Measurements from ENCODE around the gene NR5A1.

NR5A1 gene

DNA sequence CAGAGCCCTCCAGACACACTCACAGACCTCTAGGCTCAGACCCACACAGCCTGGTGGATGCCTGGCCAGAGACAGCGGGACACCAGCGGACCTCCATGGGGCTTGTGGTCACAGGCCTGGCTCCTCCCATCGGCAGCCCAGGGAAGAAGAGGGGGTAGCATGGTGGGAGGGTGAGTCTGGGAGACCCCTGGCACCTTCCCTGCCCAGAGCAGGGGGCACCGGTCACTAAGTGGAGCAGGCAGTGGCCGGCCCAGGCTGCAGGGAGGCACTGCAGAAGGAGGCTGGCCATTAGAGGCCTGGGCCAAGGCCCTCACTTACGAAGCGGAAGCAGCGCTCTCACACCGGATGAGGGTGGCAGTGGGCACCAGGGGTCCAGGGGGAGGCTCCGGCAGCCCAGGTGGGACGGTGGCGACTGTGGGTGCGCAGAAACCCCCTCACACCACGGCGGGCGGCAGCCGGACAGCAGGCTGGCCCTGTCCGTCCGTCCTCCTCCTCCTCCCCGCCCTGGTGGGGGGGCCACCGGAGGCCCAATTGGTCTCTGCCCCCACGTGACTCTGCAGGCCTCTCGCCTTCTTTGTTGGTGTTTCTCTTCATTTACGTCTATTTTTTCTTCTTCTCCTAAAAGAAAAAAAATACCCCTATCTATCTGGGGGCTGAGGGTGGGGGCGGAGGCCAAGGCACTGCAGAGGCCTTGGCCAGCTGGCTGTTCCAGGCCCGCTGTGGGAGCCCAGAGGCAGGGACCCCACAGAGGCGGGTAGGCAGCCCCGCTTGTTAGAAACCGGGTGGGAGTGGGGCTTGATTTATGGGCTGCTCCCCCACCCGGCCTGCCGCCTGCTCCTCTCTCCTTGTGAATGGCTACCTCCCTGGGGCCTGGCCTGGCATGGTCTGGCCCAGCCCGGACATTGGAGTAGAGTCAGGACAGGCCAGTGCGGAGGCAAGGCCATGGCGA lies at the start of gene NR5A1:
Gene NR5A1 (minus strand): TSS at position 469 of the 949 bp plus-strand sequence. CDS start 4,004 bp downstream, outside the sequence.
- no peak for DNase-seq (ENCODE audit: low read depth)

DNA sequence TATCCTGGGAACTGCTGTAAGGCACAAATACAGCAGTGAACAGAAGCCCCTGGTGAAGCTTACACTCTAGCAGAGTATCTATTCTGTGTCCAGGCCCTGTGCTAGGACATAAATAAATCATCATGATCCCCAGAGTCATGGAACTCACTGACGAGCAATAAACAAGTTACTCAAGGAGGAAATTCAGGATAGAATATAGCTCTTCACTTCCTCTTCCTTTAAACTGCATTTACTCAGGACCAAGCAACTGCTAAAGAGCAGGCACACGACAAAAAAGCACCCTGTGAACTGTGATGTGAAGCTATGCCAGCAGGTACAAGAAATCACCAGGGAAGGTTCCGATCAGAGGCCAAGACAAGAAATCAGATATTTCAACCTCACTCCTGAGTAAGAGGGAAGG lies 47.8 kb upstream of the NR5A1 start:
- no peak for DNase-seq (ENCODE audit: low read depth)

DNA sequence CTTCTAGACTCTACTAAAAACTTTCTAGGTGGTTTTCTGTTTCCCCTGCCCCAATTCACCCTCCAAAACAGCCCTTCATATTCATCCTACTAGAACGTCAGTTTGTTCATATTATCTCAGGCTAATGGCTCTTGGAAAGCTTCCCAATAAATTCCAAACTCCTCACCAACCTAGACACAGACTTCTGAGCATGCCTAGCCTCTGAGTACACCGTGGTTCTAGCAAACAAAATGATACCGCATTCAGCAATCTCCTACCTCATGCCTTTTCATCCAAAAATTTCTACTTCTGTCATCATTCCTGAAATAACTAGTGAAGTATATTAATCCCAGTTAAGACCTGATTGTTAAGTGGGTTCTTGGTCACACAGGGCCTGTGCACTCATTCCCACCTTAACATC lies 46.5 kb upstream of the NR5A1 start:
- no peak for DNase-seq (ENCODE audit: low read depth)

DNA sequence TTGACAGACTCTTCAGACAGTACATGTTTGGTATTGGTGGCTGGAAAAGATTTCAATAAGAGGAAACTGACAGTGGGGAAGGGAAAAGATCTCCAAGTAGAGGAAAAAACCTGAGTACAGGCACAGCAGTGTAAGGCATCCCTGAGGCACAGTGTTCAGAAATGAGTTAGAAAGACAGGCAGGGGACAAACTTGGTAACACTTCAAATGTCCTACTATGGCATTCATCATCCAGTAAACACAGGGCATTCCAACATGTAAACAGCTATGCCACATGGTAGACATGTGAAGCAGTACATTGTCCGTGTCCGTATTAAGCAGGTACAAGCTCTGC lies 45.0 kb upstream of the NR5A1 start:
- DNase-seq (ENCODE audit: low read depth): no peak

DNA sequence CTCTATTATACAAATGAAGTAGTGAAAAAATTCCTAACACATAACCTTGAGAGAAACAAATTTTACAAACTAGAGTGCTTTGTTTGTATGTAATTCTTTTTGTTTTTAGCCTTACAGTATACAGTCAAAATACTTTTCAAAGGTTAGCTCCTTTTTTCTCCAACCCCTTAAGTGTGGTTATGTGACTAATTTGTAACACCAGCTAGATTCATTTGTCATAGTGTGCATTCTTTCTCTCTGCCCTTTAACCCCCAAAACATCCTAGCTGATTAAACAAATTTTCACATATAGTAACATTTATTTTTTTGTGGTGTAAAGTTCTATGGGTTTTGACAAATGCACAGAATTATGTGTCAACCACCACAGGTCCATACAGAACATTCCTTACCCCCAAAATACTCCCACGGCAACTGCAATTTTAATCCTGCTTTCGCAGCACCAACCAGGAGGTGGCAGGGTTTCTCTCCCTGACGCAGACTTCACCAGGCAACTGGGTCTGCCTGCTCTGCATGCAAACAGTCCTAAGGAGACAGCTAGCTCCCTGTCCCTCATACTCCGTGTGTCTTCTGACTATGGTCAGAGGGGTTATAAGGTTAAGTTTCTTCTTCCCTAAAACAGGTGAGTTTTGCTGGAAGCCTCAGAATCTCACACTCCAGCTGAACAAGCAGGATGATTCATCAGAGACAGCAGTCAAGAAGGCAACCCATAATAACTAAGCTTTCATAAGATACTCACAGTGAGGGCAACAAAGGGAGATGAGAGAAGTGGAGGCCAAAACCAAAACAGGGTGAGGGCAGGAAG lies 44.5 kb upstream of the NR5A1 start:
- no peak for DNase-seq (ENCODE audit: low read depth)

DNA sequence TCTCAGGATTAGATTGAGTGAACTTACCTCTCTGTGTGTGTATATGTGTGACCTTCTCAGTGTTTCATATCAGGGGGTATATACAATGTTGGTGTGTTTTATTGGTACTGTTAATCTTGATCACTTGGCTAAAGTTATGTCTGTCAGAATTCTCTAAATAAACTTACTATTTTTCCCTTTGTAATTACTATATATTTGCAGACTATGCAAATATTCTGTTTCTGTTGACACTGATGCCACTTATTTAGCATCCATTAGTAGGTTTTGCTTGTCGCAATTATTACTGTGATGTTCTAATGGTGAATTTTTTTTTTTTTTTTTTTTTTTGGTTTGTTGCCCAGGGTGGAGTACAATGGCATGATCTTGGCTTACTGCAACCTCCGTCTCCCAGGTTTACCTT lies 42.9 kb upstream of the NR5A1 start:
- no peak for DNase-seq (ENCODE audit: low read depth)

DNA sequence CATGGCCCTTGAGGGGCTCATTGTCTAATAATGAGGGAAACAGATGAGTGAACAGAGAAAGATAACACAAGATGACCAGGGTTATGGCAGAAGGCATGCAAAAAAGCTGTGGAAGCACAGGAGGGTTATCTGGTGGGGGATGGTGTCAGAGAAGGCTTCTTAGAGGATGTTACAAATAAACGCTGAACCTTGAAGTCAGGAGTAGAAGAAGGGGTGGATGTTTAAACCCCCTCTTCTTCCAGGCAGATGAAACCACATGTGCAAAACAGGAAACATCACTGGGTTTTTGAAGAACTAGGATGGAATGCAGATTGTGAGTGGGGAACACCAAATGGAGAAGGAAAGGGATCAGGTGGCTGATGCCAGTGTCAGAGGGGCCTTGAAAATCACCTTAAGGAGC lies 41.8 kb upstream of the NR5A1 start:
- no peak for DNase-seq (ENCODE audit: low read depth)

DNA sequence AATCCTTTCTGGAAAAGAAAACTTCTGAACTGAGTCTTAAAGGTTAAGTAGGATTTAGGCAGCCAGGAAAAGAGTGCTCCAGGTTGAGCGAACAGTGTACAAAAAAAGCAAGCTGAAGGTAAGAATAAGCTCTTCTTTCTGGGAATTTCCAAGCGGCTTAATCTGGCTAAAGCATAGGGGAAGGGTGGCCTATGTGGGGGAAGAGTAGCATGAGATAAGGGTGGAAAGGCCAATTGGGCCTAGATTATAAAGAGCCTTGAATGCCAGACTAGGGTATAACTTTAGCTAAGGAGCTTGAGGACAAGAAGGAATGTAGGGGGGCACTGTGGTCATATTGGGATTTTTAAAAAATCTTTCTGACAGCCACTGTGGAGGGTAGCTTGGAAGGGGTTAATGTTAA lies 37.3 kb upstream of the NR5A1 start:
- DNase-seq (ENCODE audit: low read depth): no peak

DNA sequence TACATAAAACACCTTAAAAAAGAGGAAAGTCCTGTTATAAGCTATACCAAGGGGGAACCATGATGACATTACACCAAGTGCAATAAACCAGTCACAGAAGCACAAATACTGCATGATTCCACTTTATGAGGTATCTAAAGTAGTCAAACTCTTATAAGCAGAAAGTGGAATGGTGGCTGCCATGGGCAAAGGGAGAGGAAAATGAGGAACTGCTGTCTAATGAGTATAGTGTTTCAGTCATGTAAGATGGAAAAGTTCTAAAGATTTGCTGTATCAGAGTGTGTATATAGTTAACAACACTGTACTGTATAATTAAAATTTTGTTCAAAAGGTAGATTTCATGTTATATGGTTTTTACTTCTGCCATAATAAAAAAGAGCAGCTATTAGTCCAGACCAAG lies 34.6 kb upstream of the NR5A1 start:
- DNase-seq (ENCODE audit: low read depth): no peak

DNA sequence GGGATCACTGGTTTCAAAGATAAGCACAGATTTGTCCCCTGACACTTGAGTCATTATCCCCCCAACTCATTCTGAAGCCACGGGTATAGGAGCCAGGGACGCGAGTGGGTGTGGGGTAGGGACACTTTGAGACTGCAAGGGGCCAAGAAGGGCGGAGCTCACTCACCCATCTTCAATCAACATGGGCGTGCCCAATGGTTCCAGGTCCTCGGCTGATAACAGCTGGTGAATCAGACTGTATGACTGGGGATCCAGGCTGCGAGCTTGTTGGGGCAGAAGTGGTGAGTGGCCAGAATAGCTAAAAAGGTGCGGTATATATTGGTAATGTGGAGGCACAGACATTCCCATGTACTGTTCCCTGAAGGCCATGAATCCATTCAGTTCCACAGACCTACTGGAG lies 30.7 kb upstream of the NR5A1 start:
- no peak for DNase-seq (ENCODE audit: low read depth)

DNA sequence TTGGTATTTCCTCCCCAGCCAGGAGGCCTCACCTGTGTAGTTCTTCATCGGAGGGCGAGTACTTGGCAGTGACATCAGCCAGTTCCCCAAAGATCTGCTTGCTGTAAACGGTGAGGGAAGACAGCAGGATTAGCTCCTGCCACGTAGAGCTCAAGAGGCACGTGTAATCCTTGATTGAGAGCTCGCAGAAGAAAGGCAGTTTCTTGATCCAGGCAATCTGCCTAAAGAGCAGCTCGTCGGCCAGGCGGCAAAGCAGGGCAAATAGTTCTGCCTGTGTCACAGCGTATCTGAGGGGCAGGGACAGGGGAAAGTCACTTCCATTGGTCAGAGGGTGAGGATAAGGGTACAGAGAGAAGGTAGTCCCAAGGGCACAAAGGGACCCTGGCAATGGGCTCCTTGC lies 28.6 kb upstream of the NR5A1 start:
- DNase-seq (ENCODE audit: low read depth): no peak

DNA sequence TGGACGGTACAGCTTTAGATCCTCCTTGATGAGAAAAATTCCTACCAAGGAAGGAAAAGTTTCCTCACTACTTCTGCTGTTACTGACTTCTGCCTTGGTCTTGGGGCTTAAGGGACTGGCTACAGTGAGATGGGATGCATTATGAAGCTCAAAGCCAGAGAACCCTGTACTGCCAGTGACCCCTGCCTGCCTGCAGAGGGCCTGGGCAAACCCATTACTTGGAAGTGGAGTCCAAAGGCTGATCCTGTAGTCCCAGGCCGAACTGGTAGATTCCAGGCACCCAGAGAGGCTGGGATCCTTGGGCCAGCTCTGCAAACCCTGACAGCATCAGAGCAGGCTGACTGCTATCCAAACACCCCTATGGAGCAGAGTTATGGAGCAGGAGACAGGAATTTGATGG lies 25.7 kb upstream of the NR5A1 start:
- no peak for DNase-seq (ENCODE audit: low read depth)

DNA sequence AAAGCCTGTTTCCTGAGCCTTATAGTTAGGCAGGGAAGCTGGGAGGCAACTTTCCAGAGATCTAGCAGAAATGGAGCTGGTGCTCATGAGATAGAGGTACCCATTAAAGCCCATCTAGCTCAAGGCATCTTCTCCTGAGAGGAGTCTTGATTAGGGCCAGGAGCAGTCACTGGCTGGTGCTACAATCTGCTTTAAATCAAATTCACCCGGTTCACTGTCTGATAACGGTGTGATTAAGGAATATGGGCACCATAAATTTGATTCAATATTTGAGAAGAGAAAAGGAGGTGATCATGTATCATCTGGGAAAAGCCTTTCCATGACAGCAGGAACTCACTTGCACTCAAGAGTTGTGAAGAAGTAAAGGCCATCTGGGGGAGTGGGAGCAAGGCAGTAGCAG lies 23.9 kb upstream of the NR5A1 start:
- no peak for DNase-seq (ENCODE audit: low read depth)

DNA sequence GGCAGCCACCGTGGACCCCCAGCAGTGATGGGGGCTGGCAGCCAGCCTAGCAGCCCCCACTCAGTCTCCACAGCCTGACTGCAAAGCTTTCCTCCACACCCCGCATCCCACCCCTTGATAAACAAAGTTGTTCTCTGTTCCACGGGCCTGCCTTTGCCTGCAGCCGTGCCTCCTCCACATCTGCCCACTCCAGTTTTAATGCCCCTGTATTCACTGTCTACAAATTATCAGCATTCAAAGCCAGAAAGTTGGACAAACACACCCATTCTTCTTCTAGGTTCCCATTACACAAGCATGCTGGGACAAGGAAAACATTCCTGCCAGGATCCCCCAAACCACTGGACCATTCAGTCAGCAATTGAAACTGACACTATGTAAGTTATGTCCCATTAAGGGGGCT lies 23.0 kb upstream of the NR5A1 start:
- no peak for DNase-seq (ENCODE audit: low read depth)

DNA sequence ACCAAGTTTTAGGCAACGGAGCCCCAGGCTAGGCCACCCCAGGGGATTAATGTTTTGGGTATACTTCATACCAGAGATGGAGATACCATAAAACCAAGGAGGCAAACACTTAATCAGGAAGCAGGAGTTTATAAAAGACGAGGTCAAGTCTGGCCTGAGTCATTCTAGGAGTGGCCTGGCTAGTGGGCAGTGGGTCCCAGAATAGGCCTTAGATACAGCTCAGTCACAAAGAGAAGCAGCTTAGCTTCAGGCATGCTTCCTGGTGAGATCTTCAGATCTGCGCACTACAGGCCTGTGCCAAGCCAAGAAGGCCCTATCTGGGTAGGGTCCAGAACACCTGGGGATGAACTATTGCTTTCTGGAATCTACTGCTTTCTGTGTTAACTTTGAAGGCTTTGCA lies 20.6 kb upstream of the NR5A1 start:
- DNase-seq (ENCODE audit: low read depth): no peak

DNA sequence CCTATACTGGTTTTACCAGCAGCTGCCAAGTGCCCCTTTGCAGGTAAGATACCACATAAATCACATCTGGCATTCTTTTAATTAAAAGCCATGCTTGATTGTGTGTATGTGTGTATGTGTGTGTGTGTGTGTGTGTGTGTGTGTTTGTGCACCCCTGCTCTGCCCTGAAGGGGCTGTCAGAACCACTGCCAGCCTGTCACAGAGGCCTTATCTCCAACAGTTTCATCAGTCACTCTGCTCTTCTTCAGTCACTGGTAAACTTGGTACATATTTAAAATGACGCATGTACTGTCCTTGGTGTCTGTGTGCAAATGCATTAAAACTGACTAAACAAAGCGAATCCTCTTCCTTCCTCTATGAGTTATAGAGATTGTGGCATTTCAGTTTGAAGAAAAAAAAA lies 19.0 kb upstream of the NR5A1 start:
- no peak for DNase-seq (ENCODE audit: low read depth)

DNA sequence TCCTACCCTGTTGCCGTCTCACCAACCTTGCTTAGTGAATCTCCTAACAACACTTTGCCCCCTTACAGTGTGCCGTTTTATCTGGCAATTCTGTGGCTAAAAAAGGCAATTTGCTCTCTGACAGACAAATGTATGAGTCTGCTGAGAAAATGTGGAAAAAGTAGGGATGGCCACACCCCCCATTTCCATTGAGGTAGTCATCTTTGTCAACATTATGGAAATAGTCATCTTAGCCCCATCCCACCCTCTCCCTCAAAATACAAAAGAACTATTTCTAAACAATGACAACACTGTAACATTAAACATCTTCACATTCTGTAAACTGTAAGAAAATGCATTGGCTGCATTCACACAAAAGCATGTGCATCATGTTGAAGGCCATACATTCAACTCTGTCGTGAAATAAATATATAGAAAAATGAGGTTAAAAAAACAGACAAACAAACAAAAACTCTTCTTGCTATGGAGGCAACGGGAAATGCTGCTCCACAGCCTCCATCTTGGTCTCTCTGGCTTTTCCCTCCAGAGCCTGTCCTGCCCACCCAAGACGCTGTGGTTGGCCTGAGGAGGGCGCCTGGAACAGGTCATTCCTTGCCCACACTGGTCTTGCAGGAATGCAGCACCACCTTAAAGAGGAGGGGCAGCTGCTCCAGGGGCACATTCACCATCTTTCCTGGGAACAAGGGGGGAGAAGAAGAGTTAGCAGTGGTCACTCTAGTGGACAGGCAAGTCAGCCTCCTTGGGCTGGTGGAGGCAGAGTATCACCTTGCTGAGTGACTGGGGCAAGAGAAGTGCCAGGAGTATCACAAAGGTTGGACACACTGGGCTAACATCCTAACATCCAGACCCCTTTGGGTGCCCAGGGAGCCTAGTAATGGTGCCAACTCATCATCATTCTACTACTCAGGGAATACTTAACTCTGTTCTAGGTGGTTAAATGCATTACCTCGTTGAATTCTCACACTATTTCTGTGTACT lies 15.2 kb upstream of the NR5A1 start:
- DNase-seq (ENCODE audit: low read depth): no peak

DNA sequence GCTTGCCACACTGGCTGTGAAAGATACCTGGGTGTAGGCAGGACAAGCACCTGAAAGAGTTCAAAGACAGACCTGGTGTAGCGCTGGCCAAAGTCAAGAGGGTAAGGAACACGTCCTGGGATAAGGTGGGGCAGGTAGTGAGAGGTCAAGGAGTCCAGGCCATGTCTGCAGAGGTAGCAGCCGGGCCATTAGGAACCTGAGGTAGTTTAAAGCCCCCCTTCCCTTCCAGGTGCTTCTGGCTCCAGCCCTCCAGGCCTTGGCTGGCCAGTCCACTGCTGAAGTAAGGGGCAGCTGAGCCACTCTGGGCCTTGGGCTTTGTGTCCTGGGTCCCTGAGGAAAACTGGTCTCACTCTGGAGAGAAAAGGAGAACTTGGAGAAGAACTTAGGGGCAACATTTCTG lies 13.9 kb upstream of the NR5A1 start:
- DNase-seq (ENCODE audit: low read depth): no peak

DNA sequence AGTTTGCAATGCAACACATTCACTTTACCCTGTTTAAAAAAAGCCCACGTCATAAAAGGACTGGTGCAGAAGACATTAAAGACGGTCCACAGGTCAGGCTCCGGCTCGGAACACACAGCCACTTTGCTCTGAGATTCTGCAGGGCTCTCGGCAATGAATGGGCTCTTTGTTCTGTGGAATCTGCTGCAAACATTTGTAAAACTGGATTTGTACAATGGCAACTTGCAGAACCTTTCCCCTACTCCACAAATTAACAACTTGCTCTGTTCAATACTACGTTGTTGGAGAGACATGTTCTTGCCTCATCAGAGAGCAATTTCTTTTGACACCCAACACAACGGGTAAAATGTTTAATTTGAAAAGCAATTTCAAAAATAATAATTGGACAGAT lies 13.0 kb upstream of the NR5A1 start:
- DNase-seq (ENCODE audit: low read depth): no peak

DNA sequence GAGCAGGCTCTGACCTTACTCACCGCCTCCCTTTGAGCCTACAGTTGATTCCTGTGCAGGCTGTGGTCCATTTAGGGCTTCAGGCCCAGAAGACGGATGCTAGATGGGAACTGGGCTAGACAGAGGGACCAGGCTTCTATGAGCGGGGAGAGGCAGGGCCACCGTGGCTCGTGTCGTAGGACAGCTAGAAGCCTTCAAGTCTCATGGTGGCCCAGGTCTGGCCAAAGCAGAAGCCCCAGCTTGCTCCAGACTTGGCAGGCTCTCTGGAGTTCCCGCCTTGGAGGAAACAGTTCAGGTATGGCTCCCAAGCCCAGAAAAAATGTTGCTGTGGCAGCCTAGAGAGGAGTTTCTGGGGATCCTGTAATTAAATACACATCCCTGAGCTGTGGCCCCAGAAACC lies 10.9 kb upstream of the NR5A1 start:
- no peak for DNase-seq (ENCODE audit: low read depth)

DNA sequence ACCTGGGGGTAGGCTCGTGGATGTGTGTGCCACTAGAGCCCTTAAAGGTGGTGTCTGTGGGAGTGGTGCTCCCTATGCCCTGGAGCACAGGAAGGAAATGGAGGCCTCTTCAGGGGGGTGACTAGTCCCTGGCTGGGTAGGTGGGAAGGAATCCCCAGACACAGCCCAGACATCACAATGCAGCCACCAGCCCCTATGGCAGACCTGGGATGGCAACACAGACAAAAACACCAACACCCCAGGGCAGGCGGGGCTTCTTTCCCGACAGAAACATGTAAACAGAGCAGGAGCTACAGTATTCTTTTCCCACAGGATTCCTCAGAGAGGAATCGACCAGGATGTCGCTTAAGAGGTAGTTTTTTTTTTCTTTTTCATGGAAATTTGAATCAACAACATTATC lies 10.4 kb upstream of the NR5A1 start:
- no peak for DNase-seq (ENCODE audit: low read depth)

DNA sequence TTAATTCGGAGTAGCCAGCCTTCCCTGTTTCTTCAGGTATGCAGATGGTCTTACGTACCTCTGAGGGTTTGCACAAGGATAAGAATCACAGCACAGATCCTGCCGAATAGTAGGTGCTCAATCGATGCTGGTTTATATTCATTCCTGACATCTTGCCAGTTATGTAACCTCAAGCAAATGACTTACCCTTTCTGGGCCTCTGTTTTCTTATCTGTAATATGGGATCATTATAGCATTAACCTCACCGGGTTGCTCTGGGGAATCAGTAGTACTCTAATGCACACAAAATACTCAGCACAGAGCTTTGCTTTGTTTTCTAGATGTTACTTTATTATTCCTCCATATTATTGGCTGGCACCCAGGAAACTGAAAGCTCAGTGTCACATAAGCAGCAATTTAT lies 7.7 kb upstream of the NR5A1 start:
- DNase-seq (ENCODE audit: low read depth): no peak

Data from stimulated activated CD8-positive, alpha-beta memory T cell treated with anti-CD3 and anti-CD28 coated beads, Interleukin-7, amount 100 ng/mL, for 24 hours (primary cell).